Stimulated activated CD4-positive, alpha-beta T cell treated with anti-CD3 and anti-CD28 coated beads, Interleukin-4, amount 100 ng/mL, for 24 hours (primary cell): Measurements from ENCODE around the gene CYP19A1.

Source experiments
- DNase-seq: peaks from one replicate; pipeline ENCODE4 v3.0.0-alpha.2; 2020

The CYP19A1 gene

DNA sequence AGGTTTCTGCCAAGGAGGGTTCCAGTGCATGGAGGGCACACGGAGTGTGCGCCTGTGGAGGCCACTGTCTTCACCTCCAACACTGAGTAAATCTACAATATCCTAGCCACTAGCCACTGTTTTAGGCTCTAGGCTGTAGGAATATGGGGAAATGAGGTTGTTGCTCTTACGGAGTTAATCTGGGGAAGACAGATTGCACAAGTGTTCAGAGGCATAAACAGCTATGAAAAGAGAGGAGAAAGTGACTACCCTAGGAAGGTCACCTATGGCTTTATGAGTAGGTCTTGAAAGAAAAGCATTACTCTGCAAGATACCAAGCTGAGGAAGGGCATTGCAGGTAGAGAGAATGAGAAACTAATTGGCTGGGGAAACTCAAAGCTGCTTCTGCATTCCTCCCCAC lies 85.7 kb downstream of the CYP19A1 start:
- DNase-seq: no peak

DNA sequence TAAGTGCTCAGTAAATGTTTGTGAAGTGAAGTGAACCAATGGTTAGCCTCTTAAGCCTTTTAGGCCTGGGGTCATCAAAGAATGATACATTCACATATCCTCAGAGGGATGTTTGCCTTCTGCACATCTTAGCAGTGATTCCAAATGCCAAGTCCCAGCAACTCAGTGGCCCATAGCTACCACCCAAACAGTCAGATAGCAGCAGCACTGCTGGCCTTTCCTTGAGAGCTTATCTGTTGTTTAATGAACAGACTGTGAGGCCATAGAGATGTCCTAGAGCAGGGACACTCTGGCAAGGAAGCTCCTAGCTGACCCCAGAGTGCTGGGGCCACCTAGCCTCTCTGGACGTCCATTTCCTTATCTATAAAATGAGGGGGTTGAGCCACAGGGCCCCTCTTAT lies 86.8 kb downstream of the CYP19A1 start:
- no peak for DNase-seq

DNA sequence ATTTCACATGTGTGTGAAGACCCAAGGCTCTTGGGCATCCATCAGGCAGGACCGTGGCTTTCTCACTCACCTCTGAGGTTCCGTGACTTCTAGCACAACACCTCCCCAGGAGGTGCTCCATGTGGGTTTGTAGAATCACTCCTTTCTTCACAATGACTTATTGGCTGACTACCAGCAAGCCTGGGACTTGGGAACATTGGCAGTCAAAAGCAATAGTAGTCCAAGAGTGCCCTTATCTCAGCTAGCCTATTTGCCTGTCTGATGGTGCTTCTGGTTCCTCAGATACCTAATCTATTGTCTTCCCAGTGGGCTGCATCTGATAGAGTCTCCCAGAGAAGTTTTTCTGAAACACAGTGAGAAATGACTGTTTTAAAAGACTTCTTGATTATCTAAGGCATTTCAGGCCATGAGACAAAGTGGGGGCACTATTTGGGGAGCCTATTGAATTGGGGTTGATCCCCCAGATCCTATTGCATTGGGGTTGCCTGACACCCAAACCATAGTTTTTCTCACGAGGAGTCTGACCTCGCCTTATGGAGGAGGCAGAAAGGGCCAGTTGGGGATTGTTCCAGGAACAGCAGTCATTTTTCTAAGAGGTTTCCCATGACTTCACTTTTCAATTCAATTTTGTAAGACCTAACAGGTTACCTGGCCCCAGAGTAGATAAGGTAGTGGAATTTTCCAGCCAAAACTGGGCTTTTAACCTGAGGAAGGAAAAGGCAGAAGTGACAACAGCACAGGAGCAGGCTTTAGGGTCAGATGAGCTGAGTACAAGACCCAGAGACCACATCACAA lies 88.0 kb downstream of the CYP19A1 start:
- no peak for DNase-seq

DNA sequence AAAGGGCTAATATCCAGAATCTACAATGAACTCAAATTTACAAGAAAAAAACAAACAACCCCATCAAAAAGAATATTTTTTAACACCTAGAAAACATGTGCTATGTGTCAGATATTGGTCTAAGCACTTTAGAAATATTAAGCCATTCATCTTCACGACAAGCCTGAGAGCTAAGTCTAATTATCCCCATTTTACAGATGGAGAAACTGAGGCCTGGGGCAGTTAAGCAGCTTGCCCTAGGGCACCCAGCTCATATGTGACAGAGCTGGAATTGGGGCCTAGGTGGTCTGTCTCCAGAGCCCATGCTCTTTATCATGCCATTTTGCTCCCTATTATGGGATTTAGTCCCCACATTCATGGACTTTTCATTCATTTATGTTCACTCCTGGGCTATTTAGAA lies 92.8 kb downstream of the CYP19A1 start:
- DNase-seq: no peak

DNA sequence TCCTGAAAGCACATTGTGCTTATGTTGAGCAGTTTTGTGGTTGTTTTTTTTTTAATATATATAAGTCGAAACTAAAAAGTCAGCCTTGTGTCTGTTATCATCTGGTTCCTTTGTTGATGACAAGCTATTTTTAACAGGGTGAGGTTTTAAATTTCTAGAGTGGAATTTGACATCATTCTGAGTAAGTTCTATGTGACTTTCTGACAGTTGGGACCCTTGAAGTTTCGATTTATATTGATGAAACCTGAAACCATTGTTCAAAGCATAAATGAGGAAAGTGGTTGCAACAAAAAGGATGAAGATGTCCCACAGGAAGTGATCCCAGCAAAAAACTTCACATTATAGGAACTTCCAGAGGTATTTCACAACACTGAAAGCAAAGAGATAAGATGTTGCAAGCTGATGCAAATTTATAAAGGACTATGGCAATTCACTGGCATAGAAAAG lies 94.0 kb downstream of the CYP19A1 start:
- no peak for DNase-seq

DNA sequence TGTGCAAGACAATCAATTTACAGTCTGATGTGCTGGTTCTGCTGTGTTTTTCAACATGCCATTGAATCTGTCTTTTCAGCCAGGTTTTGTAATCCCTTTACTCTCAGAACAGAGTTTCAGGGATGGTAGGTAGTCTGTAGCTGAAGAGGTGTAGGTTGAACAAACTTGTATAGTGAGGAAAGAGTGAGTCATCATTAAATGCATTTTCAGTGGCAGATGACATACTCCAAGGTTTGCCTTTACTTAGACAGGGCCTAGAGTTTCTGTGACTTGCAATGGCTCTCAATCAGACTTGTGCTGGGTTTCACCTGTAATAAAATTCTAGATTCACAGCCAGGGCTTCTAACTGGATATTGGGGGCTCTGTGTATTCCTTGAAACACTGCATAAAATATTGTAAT lies 94.6 kb downstream of the CYP19A1 start:
- no peak for DNase-seq

DNA sequence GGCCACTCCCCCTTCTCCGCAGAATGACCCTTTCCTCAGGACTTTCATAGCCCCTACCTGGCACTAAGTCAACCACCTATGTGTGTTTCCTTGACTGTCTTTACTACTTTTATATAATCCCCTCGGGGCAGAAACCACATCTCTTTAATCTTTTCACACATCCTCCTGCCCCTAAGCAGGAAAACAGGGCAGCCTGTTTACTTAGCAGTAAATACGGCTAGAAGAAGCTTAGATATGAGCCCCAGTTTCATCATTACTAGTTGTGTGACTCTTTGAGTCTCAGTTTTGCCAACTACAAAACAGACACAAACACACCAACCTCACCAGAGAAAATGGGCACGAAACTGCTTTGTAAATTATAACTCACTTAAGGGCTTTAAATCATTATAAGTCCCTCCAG lies 98.3 kb downstream of the CYP19A1 start:
- DNase-seq: no peak

DNA sequence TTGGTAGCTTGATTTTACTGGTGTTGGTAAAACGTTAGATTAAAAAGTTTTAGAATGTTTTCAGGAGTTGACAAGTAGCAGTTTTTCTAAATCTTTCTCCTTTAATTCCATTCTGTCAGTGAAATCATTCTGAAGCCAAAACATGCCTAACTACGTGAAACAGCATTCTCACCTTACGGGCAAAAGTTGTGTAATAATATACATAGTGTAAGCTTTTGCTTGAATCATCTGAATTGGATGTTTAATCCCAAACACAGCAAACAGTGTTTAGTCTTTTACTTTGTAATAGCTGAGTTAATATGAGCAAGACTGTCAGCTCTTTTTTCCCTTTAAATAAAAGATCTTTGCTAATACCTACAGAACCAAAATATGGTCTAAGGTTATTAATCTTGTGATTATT lies 100.6 kb downstream of the CYP19A1 start:
- DNase-seq: no peak

DNA sequence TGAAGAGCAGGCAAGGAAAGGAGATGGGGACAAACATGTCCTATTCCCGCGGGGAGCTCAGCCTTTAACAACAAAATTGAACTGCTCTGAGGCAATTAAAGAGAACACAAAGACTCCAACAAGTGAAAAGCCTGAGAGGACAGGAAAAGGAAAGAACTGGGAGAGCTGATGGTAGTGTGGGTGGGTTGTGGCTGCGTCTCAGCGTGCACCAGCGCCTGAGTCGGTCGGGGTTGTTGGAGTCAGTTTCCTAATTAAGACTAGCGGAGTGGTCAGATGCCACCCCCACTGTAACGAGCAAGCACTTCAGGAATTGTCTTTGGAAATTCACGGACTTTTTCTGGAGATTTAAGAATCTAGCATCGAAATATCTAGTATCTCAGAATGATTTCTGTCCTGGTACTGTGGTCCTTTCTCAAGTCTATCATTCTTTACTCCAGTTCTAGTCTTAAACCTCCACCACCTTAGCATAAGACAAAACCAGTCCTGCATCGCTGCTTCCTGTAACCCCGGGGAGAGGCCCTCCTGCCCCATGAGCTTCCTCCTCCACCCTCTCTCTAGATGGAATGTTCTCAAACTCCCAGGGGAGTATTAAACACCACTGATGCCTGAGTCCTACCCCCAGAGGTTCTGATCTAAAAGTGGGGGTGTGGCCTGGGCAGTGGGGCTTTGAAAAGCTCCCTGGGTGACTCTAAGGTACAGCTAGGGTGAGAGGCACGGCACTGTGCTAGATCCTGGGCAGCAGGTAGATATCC lies 104.0 kb downstream of the CYP19A1 start:
- no peak for DNase-seq

DNA sequence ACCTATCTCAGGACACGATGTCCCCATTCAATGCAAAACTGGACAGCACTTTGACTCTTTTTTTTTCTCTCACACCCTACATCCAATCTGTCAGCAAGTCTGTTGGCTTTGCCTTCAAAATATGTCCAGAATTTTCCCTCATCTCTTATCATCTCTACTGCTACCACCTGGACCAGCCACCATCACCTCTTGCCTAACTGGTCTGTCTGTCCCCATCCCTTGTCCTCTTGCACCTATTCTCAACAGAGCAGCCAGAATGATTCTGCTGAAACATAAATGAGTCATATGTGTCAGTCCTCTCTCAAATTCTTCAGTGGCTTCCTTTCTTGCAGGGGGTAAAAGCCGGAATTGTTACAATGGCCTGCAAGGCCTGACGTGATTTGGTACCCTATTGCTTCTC lies 105.8 kb downstream of the CYP19A1 start:
- no peak for DNase-seq

DNA sequence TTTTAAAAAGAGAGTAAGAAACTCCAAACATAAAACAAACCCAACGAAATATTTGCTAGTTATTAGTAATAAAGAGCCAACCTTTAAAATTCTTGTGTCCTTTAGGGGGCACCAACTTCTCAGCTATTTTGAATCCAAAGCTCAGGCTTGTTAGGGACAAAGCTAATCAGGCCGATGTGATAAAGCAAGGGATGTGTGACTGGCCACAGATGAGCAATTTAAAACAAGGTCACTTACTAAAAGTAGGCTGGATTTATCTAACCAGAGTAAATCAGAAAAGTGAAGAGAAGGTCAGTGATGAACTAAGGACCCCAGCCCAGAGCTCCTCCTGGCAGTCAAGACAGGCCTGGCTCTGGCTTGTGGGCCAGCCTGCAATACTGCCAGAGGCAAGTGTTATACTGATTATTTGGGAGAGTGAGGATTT lies 108.5 kb downstream of the CYP19A1 start:
- no peak for DNase-seq

DNA sequence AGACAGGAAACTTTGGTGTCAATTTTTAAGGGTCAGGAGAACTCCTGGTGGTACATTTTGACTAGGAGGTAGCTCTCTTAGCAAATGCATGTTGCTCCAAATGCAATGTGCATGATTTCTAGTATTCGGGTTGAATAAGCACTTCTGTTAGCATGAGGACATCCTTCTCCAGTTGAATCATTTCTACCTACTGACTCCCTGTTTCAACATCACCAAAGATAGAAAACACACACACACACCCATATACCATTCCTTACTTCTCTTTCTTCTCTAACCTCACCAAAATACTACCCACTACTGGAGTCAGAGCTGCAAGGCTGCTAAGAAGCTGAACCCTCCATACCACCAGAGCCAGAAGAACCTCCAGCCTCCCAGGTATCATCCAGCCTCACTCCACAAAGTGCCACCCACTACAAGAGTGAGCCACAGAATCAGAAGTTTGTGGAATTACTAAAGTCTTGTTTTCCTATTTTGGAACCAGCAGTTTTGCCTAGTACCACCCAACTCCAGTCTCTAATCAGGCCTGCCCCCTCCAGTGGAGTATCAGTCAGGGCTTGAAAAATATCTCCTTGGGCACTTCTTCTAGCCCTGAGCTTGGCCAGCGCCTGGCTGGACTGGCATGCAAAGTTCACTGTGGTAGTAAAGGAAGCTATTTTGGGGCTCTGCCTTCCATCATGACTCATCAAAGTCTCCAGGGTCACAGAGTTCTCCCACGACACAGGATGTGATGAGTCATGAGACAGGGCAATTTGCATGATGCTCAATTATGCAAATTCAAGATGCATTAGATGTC lies 110.3 kb downstream of the CYP19A1 start:
- DNase-seq: peak; percentile 13

DNA sequence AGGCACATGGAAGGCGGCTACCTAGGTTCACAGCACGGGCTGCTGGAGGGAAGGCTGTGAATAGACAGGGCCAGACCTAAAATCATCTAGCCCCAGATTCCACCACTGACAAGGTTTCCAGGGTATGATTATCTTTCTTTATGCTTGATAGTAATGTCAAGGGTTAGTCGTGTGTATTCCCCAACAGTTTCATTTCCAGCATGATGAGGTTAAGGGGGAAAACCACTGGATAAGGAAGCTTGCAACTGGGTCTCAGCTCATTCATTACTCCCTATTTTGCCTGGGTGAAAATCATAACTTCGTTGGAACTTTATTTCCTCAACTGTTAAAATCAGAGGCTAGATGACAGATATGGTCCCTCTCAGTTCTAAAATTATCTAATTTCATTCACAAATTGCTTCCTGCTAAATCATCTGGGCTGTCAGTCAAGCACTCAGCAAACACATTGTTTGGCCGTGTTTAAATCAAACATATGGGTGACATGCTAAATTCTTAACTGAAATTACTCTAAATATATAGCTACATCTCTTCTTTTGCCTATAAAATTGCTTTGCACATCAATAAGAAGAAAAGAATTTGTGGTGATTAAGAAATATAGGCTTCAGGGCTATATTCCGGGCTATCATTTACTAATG lies 111.7 kb downstream of the CYP19A1 start:
- no peak for DNase-seq

DNA sequence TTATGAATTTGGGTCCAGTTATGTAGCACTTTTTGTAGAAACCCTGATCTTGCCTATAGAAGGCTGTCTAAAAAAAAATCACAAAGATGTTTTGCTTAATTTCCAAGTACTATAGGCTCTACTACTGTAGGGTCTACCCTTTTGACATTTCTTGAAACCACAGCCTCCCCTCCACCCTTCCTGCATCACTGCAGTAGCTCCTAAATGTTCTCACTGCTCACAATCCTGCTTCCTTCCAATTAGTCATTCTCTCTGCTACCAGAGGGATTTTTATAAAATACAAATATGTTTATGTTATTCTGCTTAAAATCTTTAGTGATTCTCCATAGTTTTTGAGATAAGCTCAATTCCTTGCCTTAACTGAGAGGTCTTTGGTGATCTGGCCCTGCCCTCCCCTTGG lies 114.0 kb downstream of the CYP19A1 start:
- DNase-seq: no peak

DNA sequence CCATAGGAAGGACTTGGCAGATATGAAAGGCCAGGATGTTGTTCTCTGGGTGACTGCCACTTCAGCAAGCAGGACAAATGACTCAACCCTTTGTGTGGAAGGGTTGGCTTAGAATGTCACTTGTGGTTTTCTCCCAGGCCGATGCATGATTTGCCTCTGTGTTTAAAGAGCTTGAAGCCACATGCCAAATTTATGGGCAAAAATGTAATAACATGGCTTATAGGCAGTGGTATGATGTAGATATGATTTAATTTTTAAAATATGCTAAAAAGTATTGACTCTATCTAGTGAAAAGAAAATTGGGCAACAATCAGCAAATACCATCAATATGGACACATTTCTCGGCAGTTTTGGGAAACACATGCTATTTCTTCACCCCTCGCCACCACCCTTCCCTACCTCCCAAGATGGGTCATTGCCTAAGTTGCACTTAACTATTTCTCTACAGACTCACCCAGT lies 114.6 kb downstream of the CYP19A1 start:
- no peak for DNase-seq

DNA sequence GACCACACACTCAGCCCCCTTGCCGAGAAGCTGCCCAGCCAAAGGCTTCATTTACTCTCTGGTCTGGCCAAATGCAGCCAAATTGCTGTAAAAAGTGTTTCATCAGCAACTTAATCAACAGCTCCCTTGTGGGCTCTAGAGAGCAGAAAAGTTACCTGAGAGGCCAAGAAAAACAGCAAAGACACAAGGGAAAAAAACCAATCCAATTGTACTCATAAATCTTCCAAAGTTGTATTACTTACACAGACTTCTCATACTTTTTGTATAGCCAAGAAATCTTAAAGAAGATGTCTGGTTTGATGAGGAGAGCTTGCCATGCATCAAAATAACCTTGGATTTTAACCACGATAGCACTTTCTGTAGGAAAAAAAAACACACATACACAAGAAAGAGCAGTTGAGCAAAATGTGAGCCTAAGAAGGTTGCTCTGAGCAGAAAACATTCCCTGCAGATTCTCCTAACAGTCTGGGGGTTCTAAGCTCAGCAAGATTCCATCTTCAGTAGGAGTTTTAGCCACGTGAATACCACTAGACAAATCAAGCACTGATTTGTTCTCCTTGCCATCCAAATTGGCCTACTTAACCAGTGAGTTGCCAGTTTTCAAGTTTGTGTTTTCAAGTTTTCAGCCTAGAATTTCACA lies 120.0 kb downstream of the CYP19A1 start:
- no peak for DNase-seq

DNA sequence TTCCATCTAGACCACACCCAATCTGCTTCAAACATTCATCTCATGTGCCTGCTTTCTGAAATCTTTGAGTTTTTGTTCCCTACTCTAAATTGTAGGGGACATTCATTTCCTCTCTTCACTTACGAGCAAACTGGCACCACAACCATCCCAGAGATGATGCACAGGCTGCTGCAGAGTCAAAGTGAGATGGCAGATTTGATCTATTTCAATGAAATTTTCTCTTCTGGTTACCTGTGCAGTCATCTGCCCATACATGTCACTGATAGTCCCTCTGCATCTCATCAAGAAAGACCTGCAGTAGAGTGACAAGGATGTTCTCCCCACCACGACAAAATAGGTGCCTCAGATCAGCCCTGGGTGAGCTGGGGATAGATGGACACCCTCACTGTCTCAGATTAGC lies 125.5 kb downstream of the CYP19A1 start:
- no peak for DNase-seq

DNA sequence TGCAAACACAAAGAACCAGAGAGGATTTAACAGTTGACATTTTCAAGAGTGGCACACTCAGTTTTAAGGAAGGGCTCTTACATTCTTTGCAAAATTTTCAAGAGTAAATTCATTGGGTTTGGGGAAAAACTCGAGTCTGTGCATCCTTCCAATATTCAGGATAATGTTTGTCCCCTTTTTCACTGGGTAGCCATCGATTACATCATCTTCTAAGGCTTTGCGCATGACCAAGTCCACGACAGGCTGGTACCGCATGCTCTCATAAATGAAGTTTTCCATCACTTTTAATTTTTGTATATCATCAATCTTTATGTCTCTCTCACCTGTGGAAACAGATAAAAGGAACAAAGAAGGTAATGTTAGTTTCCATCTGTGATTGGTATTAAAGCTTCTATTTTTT lies 126.2 kb downstream of the CYP19A1 start:
- DNase-seq: no peak

DNA sequence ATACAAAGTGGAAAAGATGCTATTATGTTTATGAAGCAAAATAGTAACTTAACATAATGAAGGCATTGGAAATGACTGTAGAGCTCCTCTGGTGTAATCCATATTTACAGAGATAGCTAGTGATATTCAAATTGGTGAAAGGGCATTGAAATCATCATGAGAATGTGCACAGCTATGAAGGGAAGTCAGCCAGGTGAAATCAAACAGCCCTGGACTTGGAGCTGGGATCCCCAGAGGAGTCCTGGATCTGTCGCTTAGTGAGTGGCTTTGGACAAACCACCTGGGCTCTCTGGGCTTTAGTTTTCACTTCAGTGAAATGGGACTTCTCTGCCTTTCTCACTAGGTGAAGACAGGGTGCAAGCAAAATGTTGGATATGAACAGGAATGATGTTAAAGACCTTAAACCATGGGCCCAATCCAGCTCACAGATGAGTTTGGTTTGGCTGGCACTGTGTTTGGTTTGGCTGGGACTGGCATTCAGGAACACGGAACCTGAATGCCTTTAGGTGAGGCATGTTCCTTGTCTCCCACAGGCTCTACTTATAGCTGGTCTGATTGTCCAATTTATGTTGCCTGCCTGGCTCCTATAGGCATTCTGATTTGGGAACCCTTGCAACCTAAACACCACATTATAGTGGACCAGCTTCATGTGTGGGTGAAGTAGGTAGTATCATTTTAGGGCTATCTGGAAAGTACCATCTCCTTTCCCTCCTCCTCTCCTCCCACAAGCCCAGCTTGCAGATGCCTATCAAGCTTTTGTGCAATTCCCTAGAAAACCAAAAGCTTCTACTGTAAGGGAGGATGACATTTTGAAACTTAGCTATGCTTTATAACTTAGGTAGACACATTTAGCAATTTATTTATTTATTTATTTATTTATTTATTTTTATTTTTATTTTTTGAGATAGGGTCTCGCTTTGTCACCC lies 133.1 kb downstream of the CYP19A1 start:
- DNase-seq: no peak

DNA sequence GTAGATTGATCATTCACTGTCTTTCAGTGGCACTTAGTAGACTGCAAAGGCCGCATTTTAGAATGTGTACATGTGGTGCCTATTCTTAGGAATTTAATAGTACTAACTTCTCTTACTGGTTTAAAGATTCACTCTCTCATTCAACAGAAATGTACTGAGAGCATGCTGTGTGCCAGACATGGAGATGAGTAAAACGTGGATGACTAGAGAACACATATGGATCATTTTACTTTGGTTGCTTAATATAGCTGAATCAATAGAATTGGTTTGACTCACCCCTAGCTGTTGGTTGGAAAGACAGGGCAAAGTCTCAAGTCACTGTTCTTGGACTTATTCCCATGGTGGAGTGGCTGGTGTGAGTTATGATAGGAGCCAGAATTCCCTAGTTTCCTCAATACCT lies 134.6 kb downstream of the CYP19A1 start:
- no peak for DNase-seq

DNA sequence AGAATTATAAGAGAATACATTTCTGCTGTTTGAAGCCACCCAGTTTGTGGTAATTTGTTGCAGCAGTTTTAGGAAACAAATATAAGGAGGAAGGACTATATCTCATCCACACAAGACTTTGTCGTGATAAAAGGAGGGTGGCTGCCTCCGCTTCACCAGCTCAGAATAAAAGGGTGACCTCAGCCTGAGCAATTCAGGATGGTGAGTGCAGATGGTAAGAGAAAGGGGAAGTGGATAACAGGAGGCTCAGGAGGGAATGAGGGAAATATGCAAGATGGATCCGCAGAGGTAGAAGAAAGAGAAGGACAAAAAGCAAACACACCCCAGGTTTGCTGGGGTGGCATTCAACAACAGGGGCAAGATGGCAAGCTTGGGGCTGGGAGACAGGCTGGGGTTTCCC lies 135.6 kb downstream of the CYP19A1 start:
- no peak for DNase-seq
